Measurements from ENCODE around the gene YPEL3.

The YPEL3 gene

GRCh38 chr16:30046588-30046987 lies 49.4 kb downstream of the YPEL3 start:
- TF ChIP-seq CTCF (IDR thresholded peaks at IDR 0.05; ENCODE audit: control extremely low read depth, extremely low read depth, low read depth, missing control alignments) = no peak
- DNase-seq (ENCODE audit: extremely low spot score) = no peak
- ChIA-PET POLR2A (no interaction called here), CTCF (interaction anchor here (1.4 to 1.7 kb wide), 2 partner anchors 9 to 15 kb away, joined by 5 to 6 read pairs; no protein-coding TSS in a partner anchor)

- DNase-seq (ENCODE audit: extremely low spot score) = no peak
- ChIA-PET POLR2A (no interaction called here), CTCF (interaction anchor here (1.4 kb wide), 1 partner anchor 10 kb away, joined by 5 read pairs; no protein-coding TSS in a partner anchor)
- no peak for TF ChIP-seq CTCF (IDR thresholded peaks at IDR 0.05; ENCODE audit: control extremely low read depth, extremely low read depth, low read depth, missing control alignments)
Observed at GRCh38 chr16:30046178-30046577, 49.8 kb downstream of the YPEL3 start.
